ENCODE data around the gene PIAS4. TPM values are rescaled to one million over a fixed set of nuclear protein-coding genes. Genes with fewer than 3 reads are reported as not detected.

PIAS4 gene
- total RNA-seq, 2 donors from 2014 or later: 12.7 to 17.1 TPM

DNA sequence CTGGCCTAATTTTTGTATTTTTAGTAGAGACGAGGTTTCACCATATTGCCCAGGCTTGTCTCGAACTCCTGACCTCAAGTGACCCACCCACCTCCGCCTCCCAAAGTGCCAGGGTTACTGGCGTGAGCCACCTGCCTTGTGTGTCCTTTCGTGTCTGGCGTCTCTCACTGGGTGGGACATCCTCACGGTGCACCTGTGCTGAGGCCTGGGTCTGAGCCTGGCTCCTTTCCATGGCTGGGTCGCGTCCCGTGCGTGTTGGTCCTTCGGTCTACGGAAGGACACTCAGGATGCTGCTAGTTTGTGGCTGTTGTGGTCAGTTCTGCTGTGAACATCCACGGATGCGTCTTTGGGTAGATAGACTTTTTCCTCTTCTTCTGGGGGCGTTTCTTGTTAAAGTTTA is 19.6 kb downstream of the PIAS4 start:
- no peak for ATAC-seq
- no peaks in the 10 kb centered on the region for H3K4me1 ChIP-seq
- intact Hi-C loops (cut with DNase I): no loop called here
- no peak overlapping the region for H3K27ac ChIP-seq
- no peaks in the 10 kb centered on the region for H3K9me3 ChIP-seq
- TF ChIP-seq, protein P1, sequence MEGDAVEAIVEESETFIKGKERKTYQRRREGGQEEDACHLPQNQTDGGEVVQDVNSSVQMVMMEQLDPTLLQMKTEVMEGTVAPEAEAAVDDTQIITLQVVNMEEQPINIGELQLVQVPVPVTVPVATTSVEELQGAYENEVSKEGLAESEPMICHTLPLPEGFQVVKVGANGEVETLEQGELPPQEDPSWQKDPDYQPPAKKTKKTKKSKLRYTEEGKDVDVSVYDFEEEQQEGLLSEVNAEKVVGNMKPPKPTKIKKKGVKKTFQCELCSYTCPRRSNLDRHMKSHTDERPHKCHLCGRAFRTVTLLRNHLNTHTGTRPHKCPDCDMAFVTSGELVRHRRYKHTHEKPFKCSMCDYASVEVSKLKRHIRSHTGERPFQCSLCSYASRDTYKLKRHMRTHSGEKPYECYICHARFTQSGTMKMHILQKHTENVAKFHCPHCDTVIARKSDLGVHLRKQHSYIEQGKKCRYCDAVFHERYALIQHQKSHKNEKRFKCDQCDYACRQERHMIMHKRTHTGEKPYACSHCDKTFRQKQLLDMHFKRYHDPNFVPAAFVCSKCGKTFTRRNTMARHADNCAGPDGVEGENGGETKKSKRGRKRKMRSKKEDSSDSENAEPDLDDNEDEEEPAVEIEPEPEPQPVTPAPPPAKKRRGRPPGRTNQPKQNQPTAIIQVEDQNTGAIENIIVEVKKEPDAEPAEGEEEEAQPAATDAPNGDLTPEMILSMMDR (IDR thresholded peaks at IDR 0.05): no peak
- TF ChIP-seq POLR2A (IDR thresholded peaks at IDR 0.05): no peak
- no peak for DNase-seq
- H3K27me3 ChIP-seq: no peaks in the 10 kb centered on the region
- peaks cover 5 to 10% of the 10 kb centered on the region in 2 donors for H3K36me3 ChIP-seq (replicated peaks in 1 of 2; ENCODE audit: insufficient read depth in 1 of 2, low read depth in 2 of 2)
- WGBS, 2 donors: 89 to 93% methylated on average over 10 to 16 of the region's 16 CpGs
- H3K4me3 ChIP-seq: no peak overlapping the region

DNA sequence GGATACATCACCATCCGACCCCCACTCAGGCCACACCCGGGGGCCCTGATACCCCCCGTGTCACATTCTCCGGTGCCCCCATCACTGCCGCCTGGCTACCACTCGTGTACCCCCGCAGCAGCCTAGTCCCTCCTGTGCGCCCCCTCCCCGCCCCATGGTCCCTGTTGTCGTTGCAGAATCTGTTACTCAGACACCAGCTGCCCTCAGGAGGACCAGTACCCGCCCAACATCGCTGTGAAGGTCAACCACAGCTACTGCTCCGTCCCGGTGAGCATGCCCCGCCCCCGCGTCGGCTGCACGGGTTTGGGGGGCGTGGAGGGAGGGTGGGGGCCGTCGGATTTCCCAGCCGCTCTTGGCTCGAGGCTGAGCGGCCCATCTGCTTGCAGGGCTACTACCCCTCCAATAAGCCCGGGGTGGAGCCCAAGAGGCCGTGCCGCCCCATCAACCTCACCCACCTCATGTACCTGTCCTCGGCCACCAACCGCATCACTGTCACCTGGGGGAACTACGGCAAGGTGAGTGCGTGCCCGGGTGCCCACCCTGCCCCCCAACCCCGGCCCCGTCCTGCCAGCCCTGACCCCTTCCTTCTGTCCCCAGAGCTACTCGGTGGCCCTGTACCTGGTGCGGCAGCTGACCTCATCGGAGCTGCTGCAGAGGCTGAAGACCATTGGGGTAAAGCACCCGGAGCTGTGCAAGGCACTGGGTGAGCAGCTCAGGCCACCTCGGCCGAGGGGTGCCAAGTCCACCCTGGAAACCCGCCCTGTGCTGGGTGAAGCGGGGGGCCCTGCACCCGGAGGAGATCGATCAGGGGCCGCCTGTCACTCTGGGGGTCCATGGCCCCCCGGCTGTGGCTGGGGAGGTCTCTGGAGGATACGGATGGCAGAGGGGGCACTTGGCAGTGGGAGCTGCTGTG is 21.1 kb downstream of the PIAS4 start:
- H3K36me3 ChIP-seq (replicated peaks in 1 of 2; ENCODE audit: insufficient read depth in 1 of 2, low read depth in 2 of 2): peaks cover 5 to 14% of the 10 kb centered on the region in 2 donors
- no peak overlapping the region for H3K27ac ChIP-seq
- no peak for DNase-seq
- WGBS, 2 donors: 91 to 93% methylated on average over 27 to 45 of the region's 48 CpGs
- no peak overlapping the region for H3K4me3 ChIP-seq
- H3K4me1 ChIP-seq: no peaks in the 10 kb centered on the region
- TF ChIP-seq, protein P1 (IDR thresholded peaks at IDR 0.05): no peak
- no peak for TF ChIP-seq POLR2A (IDR thresholded peaks at IDR 0.05)
- ATAC-seq: no peak
- no peaks in the 10 kb centered on the region for H3K27me3 ChIP-seq
- intact Hi-C loops (cut with DNase I): no loop called here
- no peaks in the 10 kb centered on the region for H3K9me3 ChIP-seq

DNA sequence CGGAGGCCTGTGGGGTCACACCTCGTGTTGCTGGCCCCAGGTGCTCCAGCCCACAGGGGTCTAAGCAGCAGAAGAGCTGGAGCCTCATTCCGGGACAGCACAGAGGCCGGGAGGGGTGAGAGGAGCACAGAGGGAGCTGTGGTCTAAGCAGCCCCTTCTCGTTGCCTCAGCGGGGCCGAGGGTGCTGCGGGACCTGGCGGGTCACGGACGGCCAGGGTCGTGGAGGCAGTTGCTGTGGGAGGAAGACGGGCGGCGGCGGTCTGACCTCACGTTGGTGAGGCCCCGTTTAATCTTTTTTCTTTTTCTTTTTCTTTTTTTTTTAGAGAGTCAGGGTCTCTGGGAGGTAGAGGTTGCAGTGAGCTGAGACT is 21.7 kb downstream of the PIAS4 start:
- TF ChIP-seq, protein P1 (IDR thresholded peaks at IDR 0.05): no peak
- no peak for TF ChIP-seq POLR2A (IDR thresholded peaks at IDR 0.05)
- Histone ChIP-seq H3K9me3 (no peaks in the 10 kb centered on the region), H3K27me3 (no peaks in the 10 kb centered on the region), H3K4me3 (no peak overlapping the region), H3K4me1 (no peaks in the 10 kb centered on the region), H3K36me3 (replicated peaks in 1 of 2; ENCODE audit: insufficient read depth in 1 of 2, low read depth in 2 of 2) (peaks cover 5 to 19% of the 10 kb centered on the region in 2 donors), H3K27ac (no peak overlapping the region)
- intact Hi-C loops (cut with DNase I): no loop called here
- ATAC-seq (no peak), DNase-seq (no peak)
- WGBS, 2 donors: 90 to 97% methylated on average over 17 to 18 of the region's 18 CpGs

DNA sequence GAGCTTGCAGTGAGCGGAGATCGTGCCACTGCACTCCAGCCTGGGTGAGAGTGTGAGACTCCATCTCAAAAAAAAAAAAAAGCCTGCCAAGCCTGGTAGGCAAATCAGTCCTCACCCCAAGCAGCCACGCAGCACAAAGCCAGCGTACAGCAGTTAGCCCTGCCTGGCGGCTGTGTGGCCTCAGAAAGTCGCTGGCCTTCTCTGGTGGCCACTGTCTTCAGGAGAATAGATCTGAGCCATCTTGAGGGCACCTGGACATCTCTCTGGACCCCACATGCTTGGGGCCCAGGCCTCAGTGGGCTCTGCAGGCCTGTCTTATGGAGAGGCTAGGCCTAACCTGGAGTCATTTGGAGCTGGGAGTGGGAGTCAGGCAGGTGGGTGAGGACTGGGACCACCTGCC is 23.0 kb downstream of the PIAS4 start:
- ATAC-seq (no peak), DNase-seq (no peak)
- TF ChIP-seq POLR2A (IDR thresholded peaks at IDR 0.05): no peak
- TF ChIP-seq, protein P1 (IDR thresholded peaks at IDR 0.05): no peak
- Histone ChIP-seq H3K9me3 (no peaks in the 10 kb centered on the region), H3K27ac (no peak overlapping the region), H3K4me1 (no peaks in the 10 kb centered on the region), H3K36me3 (replicated peaks in 1 of 2; ENCODE audit: insufficient read depth in 1 of 2, low read depth in 2 of 2) (peaks cover 5 to 16% of the 10 kb centered on the region in 2 donors), H3K27me3 (no peaks in the 10 kb centered on the region), H3K4me3 (no peak overlapping the region)
- WGBS, 2 donors: 94 to 100% methylated on average over 3 to 6 of the region's 6 CpGs
- intact Hi-C loops (cut with DNase I): no loop called here

Measured in body of pancreas (tissue), 4 donors.